HTERT RPE-1 (cell line): Measurements from ENCODE around the gene POR.
"Not testable (repeated sequence)": the region's sequence is repeated elsewhere in the genome, so short reads cannot be mapped to it uniquely, and the experiment has no call there.

Experiments used
- in situ Hi-C: fragments of 300-500 bp; cut with MboI; formaldehyde crosslinking; loops from 4 replicates; pipeline ENCODE4 v1.14.3; 2020; ENCODE audit warnings: low sequenced_read_pairs

POR gene

GRCh38 chr7:75914655-75915415, at the start of gene POR:
POR (plus strand) TSS chr7:75915155; CDS start chr7:75954002, 38,847 bp downstream.
- in situ Hi-C loops = no loop called here

DNA sequence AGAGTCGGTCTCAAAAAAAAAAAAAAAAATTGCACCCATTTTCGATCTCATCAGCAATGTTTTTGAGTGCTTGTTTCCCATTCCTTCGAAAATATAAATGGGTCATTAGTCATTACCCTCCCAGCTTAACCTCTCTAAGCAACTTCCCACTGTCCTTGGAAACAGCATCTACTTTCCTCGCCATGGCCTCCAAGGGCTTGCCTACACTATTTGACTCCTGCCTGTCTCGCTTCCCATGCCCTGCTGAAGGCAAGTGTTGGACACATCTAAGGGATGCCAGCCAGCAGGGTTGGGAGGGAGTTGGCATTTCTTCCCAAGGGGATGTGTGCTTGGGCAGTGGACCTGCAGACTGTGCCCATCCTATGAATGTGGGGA, 48.9 kb upstream of the POR start:
- in situ Hi-C loops = no loop called here

- in situ Hi-C loops = no loop called here
Observed at GRCh38 chr7:75866489-75867389, 48.2 kb upstream of the POR start.

DNA sequence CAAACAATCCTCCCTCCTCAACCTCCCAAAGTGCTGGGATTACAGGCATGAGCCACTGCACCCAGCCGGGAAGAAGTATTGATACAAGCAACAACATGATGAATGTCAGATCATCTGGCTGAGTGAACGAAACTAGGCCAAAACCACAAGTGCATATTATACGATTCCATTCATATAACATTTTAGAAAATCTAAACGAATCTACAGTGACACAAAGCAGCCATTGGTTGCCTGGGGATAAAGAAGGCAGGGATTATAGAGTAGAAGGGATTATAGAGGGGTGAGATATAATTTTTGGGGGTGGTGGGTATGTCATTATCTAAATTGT, 47.6 kb upstream of the POR start:
- in situ Hi-C loops = no loop called here

DNA sequence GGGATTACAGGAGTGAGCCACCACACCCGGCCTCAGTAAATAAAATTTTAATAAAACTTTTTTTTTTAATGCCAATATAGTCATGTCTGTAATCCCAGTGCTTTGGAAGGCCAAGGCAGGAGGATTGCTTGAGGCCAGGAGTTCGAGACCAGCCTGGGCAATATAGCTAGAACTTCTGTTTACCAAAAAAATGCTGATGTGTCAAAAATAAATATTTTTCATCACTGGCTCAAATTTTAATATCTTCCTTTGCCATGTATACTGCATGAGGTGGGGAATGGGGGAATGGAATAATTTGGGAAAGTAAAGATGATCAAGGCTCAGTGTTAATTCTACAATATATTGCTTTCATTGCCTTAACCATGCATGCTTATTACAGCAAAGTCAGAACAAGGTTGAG, 46.8 kb upstream of the POR start:
- in situ Hi-C loops = no loop called here

GRCh38 chr7:75869776-75870379, 45.1 kb upstream of the POR start:
- in situ Hi-C loops = no loop called here

GRCh38 chr7:75870557-75871161, 44.3 kb upstream of the POR start:
- in situ Hi-C loops = no loop called here

GRCh38 chr7:75872073-75872782, 42.7 kb upstream of the POR start:
- in situ Hi-C loops = no loop called here

DNA sequence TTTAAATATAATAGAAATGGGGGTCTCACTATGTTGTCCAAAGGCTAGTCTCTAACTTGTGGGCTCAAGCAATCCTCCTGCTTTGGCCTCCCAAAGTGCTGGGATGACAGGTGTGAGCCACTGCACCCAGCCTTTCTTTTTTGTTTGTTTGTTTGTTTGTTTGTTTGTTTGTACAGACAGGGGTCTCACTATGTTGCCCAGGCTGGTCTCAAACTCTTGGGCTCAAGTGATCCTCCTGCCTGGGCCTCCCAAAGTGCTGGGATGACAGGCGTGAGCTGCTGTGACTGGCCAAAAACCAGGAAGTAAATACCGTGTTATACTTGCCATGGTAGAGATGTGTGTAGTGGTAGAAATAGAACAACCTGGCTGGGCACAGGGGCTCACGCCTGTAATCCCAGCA, 40.8 kb upstream of the POR start:
- in situ Hi-C loops = not testable (repeated sequence)

DNA sequence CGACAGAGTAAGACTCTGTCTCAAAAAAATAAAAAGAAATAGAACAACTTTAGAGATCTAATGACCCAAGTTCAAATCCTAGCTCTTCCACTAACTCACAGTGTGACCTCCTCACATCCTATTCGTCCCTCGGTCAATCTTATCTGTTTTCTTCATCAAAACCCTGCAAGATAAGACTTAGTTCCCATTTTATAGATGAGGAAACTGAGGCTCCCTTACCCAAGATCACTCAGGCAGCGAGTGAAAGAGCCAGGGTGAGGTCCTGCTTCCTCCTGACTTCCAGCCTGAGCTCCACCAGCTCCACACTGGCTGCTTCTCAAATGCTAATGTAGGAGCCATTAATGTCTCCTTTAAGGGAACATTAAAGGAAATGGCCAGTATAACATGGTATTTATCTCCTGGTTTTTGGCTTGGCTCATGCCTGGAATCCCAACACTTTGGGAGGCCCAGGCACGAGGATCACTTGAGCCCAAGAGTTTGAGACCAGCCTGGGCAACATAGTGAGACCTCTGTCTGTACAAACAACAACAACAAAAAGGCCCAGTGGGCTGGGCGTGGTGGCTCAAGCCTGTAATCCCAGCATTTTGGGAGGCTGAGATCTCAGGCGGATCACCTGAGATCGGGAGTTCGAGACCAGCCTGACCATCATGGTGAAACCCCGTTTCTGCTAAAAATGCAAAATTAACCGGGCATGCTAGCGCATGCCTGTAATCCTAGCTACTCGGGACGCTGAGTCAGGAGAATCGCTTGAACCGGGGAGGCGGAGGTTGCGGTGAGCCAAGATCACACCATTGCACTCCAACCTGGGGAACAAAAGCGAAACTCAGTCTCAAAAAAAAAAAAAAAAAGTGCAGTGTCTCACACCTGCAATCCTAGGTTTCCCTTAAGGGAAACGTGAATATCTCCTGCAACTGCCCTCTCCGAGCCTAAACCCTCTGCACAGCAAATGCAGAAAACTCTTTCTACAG, 39.6 kb upstream of the POR start:
- in situ Hi-C loops = no loop called here

DNA sequence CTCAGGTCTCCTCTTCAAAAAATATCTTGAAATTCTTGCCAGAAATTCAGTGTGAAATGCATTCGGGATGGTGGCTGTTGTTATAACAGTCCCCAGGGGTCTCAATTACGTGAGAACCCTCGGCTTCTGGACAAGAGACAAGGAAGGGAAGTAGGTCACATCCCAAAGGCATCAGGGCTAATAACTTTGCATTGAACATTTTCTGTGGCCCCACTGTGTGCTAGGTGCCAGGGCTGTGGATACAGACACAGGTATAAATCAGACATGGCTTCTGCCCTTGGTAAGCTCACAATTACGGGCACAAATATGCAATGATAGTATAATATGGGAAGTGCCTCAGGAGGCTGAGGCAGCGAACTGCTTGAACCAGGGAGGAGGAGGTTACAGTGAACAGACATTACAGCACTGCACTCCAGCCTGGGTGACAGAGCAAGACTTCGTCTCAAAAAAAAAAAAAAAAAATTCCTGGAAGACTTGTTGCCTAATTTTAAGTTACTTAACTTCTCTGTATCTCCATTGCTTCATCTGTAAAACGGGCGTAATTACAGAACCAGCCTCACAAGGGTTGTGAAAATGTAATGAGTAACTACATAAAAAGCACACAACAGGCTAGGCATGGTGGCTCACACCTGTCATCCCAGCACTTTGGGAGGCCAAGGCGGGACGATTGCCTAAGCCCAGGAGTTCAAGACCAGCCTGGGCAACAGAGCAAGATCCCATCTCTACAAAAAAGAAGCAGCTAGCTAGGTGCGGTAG, 38.7 kb upstream of the POR start:
- in situ Hi-C loops = no loop called here

- in situ Hi-C loops = no loop called here
Observed at GRCh38 chr7:75878312-75878768, 36.6 kb upstream of the POR start.

DNA sequence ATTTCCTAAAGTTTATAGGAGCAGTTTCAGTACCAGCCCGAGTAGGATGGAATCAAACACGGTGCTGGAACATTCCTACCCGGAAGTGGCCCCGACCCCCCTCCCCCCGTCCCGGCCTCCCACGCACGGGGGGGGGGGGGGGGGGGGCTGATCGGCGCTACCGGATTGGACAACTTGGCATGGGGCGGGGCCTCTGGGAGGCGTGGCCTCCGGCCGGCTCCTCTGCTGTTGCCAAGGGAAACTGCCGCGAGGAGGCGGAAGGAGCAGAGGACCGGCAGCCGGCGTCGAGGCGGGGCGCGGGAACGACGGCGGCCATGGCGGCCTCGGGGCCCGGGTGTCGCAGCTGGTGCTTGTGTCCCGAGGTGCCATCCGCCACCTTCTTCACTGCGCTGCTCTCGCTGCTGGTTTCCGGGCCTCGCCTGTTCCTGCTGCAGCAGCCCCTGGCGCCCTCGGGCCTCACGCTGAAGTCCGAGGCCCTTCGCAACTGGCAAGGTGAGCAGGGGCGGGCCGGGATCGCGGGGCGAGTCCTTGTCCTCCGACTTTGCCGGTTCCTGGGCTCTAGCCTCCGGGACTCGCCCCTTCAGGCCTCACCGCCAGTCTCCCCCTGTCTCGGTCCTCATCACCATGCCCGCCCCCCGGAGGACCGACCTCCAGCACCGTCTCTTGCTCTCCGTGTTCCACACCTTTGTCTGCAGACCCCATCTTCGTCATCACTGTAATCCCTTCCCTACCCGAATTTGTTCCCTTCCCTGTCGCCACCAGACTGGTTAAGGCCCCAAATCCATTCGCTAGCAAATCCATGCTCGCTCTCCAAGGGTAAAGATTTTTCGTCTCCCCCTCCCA, 36.0 kb upstream of the POR start, which contains the start of gene RHBDD2:
RHBDD2 (plus strand) TSS at position 266 of the 843 bp plus-strand sequence; CDS start at position 315, 49 bp downstream.
- in situ Hi-C loops = no loop called here

GRCh38 chr7:75879771-75880184, 35.2 kb upstream of the POR start:
- in situ Hi-C loops = no loop called here

GRCh38 chr7:75880242-75880641, 34.7 kb upstream of the POR start:
- in situ Hi-C loops = no loop called here

DNA sequence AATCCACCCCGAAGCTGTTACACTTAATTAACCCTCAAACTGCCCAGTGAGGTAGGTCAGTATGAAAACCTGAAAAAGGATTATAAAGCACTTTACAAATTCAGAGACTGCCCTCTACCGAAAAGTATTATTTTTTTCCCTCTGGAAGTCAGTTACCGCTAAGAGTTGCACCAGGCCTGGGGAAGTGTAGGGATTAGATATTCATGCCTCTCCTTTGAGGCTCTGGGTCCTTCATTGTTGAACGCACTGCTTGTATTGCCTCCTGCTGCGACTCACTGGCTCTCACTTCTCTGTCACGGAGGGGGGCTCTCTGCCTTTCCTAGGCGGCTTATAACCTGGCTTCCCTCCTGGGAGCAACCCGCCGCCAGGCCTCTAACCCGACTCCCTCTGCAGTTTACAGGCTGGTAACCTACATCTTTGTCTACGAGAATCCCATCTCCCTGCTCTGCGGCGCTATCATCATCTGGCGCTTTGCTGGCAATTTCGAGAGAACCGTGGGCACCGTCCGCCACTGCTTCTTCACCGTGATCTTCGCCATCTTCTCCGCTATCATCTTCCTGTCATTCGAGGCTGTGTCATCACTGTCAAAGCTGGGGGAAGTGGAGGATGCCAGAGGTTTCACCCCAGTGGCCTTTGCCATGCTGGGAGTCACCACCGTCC, 33.4 kb upstream of the POR start:
- in situ Hi-C loops = no loop called here

- in situ Hi-C loops = not testable (repeated sequence)
Observed at GRCh38 chr7:75883265-75883824, 31.6 kb upstream of the POR start.
